Activated CD4-positive, alpha-beta T cell treated with anti-CD3 and anti-CD28 coated beads for 4 hours (primary cell): ENCODE measurements around the gene MAN1A2.

Experiments used
- DNase-seq, 2 donors: peaks; one replicate each; pipeline ENCODE4 v3.0.0-alpha.2; 2020

The MAN1A2 gene

DNA sequence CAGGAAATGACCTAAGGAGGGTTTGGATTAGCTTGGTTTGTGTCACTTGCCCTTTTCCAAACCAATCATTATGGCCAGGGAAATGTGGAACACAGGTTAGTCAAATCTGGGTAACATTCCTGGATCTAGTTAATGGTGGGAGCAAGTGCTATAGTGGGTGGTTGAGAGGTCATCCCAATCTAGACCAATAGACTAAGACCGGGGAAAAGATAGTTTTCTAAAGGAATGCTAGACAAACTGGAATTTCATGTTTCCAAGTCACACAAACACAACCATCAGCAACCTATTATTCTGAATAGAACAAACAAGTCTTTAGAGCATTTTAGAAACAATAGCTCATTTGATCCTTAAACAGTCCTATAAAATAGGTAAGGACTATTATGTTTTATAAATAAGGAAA is 4.3 kb upstream of the MAN1A2 start:
- no peak for DNase-seq

DNA sequence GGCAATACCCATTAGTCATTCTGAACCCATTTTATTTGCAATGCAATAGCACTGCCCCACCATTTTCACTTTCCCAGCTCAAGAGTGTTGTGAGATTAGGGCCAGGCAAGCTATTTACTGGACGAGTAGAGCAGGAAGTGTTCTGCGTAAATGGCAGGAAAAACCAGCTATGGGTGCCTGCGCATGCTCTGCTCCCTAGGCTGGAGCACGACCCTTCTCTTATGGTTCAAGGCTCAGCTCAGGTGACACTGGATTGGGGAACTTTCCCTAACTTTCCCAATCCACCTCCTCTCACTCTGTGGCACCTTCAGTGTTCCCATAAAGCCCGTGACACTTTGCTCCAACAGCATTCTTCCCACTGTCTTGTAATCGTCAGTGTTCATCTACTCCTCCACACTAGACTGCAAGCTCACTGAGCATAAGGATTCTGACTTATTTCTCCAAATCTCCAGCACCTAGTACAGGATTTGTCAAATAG is 3.6 kb upstream of the MAN1A2 start:
- no peak for DNase-seq

DNA sequence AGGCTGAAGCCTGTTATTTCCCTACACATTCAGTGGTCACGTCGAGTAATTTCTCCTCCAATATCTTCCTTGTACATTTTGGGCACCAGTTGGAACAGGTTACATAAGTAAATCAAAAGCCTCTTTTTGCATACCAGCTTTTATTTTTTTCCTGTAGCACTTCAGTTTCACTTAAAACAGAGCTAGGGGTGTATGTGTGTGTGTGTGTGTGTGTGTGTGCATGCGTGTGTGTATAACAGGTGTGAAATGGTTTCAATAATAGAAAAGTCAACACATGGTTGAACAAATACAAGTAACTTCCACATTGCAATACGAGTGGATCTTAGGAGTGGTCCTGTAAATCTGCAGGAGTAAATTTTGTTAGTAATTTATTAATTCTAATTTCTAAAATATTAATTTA is 3.0 kb upstream of the MAN1A2 start:
- DNase-seq = no peak

DNA sequence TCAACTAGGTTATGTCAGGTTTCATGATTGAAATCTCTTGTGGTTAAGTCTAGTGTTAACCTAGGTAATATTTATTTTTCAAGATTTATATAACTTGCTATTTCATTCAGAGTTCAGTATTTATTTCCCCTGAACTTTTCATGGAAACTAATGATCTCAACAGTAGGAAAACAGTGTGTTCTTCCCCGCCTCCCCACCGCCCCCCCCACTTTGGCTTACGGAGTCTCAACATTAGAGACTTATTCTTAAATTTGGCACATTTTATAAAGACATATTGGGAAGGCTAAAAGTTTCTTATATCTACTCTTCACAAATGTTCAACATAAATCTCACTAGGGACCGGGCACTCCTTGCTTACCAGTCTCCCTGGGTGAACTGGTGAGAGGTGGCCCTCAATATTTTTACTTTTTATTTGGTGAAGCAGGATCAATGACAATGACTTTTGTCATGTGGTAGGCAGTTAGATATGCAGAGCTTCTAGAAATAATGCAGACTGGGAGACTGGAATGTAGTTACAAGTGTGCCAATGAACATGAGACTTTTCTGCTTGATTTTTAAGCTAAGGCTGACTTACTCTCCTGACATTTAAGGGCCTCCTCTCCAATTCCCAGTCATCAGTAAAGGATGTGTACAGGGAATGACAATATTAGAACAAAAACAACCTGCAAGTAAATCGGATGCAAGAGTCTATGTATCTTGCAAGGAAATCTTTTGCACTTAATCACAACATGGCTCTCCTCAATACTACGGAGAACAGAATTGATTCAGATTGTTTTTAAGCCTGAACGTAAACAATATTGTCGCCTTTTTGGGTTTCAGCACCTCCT is 1.7 kb upstream of the MAN1A2 start:
- DNase-seq = no peak

DNA sequence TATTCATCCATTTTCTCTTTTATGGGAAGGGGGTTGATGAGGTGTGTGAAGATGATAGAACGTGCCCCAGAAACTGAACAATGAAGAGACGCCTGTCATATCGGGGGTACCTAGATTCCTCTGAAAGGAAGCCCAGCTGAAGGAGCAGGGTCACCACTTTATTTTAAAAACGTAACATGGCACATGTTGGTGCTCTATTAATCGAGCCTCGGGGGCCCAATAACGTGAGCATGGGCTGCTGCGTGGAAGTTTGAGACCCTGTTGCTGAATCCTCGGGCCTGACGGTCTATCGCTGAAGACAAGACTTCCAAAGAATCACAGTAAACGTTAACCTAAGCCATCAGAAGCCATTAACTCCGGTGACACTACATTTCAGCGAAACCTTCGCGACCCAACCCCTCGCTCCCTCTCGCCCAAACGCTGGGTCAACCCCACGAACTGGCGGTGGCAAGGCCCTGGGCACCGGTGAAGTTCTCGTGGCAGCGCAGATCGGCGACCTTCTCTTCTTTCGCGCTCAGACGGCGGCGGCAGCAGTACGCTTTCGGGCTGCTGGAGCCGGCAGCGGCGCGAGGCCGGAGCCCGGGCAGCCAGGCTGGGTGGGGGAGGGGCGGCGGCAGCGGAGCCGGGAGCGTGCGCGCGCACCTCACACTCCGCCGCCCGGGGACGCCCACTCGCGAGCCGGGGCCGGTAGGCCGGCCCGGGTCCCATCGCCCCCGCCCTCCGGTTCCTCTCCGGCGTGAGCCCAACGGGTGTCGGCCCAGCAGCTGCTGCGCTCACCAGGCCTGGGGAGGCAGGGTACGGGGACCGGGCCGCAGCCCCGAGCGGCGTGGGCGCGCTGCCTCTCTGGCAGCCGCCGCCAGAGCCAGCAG is 838 bp upstream of the MAN1A2 start:
- DNase-seq = peak; percentile 78 to 83

DNA sequence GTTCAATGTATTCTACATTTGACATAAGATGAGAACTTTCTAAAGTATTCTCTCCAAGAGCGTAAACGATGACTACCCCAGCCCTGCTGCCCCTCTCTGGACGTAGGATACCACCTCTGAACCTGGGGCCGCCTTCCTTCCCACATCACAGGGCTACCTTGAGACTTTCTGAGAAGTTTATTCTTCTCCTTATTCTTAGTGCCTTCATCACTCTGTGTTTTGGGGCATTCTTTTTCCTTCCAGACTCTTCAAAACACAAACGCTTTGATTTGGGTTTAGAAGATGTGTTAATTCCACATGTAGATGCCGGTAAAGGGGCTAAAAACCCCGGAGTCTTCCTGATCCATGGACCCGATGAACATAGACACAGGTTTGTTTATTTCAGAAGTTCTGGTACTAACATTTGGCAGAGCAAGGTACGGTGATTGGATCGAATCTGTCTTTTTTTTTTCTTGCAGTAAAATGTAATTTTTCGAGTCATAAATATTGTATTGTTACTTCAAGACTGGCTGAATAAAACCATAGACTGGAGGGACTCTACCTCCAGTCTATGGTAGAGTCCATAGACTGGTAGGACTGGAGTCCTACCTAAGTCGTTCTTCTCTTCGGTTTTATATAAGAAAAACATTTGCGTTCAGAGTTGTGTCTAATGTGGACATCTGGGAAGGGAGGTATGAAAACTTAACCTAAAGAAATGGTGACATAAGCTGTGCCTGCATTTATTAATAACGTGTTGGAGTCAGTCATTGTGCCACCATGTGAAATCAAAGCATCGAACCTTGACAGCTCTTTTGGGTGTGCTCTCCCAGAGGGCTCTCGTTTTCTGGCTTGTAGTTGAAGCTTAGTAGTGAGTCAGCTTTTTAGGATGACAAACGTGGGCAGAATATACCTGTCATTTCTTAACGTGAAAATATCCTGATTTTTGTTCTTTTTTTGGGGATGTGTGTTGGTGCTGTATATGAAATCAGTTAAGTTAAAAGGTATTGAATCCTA is 1.2 kb downstream of the MAN1A2 start:
- no peak for DNase-seq

DNA sequence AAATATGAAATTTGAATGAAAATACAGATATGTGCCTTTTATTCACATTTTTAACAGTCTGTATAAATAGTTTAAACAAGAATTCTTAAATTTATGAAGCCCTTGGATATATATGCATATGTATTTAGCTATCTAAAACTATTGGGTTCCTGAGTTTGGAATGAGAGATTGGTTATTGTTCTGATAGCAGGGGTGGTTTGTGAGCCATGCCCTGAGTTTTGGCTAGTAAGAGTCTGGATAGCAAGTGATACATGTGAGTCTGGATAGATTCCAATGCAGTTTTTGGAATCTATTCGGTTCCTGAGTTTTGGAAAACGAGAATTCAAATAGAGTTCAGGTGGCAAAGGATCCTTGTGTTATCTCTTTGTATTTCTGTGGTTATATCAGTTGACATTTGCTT is 2.8 kb downstream of the MAN1A2 start:
- DNase-seq = no peak

DNA sequence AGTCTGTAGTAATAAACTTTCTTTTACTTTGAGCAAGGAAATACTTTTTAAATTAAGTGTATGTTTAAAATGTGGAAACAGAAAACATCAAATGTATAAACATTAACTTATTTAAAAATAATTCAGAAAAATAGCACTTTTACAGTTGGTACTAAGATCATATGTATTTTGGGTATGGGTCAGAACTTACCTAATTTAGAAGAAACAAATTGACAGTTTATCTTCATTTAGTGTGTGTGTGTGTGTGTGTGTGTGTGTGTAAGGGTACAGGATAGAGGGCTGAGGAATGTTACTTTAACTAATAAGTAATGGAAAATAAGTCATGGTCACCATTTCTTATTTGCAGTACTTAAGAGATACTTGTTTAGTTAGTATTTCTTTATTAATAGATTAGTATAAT is 3.3 kb downstream of the MAN1A2 start:
- DNase-seq = no peak

DNA sequence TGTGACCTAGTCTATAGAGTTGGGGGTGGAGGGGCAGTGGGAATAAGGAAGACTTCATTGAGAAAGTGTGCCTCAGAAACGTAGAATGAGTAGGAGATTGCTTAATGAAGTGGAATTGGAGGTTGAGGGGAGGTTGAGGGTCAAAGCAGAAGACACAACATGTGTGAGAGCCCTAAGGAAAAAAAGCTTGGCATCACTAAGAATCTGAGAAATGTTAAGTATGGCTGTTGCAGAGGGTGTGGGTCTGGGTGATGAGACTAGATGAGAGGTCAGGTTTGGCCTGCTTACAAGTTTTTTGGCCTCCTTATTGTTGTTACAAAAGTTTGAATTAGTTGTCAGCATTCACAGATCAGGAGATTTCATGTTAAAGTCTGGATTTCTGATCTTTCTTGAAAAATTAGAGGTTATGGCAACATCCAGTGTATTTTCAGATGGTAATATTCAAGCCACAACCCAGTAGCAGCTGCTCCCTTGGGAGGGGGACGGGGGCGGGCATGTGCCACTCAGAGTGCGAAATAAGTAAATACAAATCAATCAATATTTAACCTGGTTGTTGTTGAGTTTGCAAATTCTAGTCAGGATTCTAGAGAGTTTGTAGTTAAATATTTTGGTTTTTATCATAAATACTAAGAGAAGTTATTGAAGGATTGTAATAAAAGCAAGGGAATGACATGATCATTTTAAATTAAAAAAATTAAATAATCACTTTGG is 4.3 kb downstream of the MAN1A2 start:
- no peak for DNase-seq

DNA sequence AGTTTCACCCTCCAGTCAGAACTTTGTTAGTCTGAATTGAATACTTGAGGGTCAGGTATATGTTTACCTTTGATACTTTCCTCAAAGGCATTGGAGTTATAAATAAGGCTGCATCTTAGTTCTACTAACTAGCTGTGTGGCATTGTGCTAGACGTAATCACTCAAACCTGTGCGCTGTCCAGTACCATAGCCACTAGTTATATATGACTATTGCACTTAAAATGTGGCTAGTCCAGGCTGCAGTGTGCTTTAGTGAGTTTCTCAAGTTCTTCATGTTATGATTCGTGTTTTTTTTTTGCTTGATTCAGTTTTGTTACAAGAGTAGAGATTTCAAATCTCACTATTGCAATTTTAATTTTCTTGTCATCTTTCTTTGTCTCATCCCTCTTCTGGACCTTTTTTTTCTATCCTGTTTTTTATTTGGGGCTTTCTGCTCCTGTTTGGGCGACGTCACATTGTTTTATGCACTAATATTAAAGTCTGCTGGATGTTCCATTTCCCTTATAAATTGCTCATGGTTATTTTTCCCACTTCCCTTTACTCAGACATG is 5.7 kb downstream of the MAN1A2 start:
- DNase-seq = no peak

DNA sequence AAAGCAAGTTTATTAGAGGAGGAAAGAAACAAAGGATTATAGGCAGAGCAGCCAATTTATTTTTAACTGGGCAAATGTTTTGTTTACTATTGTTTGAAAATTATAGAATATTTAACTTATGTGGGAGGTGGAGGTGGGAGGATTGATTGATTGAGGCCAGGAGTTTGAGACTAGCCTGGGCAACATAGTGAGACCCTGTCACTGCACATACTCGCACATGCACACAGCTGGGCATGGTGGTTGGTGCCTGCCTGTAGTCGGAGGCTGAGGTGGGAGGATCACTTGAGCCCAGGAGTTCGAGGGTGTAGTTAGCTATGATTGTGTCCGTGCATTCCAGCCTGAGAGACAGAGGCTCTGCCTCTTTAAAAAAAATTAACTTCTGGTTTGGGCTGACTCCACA is 6.7 kb downstream of the MAN1A2 start:
- no peak for DNase-seq

DNA sequence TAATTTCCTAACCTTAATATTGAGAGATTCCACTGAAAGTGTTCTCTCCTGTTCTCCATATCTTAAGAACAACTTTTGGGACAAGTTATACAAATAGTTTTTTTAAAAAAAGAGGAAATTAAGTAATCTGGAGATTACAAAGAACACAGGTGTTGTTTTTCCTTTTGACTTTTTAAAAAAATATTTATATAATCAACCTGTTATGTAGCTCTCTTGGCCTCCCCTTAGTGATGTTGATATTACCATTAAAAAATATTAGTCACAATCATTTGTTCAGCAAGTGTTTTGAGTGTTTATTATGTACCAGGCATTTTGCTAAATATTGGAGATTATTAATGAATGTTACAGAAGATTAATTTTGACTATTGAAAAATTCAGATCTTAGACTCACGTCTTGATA is 8.1 kb downstream of the MAN1A2 start:
- no peak for DNase-seq

DNA sequence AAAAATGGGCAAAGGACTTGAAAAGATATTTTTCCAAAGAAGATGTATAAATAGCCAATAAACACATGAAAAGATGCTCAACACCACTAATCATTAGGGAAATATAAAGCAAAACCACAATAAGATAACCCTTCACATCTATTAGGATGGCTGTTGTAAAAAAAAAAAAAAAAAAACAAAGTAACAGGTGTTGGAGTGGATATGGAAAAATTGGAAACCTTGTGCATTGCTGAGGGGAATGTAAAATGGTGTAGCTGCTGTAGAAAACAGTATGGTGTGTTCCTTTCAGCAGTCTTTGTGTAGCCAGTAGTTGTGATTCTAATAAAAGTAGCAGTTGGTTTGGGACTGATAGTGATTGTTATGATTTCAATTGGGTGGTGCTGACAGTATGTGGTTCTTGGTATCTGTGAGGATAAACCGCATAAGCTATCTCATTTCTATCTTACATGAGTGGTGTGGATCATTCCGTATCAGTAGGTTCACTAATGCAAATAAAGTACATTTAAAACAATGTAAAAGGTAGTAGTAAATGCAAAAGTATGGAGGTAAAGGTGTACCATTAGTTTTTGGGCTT is 19.9 kb downstream of the MAN1A2 start:
- no peak for DNase-seq

DNA sequence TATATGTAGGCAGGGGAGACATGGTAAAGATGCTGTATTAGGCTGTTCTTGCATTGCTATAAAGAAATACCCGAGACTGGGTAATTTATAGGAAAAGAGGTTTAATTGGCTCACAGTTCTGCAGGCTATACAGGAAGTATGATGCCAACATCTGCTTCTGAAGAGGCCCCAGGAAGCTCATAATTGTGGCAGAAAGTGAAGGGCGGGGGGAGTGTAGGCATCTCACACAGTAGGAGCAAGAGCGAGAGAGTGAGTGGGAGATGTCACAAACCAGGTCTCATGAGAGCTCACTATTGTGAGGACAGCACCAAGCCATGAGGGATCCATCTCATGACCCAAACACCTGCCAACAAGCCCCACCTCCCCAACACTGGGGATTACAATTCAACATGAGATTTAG is 21.1 kb downstream of the MAN1A2 start:
- no peak for DNase-seq

DNA sequence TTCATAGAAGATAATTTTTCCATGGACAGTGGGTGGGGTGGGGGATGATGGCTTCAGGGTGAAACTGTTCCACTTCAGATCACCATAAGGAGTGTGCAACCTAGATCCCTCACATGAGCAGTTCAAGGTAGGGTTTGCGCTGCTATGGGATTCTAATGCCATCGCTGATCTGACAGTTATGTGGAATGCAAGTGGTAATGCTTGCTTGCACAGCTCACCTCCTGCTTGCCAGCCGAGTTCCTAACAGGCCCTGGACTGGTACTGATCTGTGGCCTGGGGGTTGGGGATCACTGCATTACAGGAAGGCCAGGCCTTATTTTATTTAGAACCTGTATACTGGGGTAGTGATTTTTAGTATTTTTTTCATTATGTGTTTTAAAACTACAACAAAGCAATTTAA is 22.0 kb downstream of the MAN1A2 start:
- no peak for DNase-seq

DNA sequence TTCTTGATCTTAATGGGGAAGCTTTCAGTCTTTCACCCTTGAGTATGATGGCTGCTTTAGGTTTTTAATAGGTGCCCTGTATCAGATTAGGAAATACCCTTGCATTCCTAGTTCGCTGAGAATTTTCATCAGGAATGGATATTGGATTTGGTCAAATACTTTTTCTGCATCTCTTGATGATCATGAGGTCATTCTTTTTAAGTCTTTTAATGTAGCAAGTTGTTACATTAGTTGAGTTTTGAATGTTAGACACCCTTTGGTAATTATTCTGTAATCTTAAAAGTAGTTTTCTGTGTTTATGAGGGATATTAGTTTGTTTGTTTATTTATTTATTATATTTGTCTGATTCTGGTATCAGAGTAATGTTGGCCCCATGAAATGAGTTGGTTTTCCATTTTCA is 22.5 kb downstream of the MAN1A2 start:
- DNase-seq = no peak

DNA sequence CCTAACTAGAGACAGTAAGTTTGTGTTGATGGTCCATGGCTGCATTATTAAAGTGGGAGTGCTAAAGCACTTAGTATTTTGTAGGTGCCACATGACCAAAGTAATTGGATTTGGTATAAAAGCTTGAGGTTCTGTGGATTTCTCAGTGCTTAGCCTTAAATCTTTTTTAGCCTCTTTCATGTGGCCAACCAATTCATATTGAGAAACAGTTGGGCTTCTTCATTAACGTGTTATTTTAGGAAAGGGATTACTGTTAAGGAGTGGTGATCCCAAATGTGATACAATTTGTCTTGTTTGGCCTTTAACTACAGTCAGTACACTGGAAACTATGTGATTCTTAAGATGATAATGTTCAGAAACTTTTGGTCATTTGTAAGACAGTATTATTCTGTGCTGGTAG is 25.5 kb downstream of the MAN1A2 start:
- no peak for DNase-seq

DNA sequence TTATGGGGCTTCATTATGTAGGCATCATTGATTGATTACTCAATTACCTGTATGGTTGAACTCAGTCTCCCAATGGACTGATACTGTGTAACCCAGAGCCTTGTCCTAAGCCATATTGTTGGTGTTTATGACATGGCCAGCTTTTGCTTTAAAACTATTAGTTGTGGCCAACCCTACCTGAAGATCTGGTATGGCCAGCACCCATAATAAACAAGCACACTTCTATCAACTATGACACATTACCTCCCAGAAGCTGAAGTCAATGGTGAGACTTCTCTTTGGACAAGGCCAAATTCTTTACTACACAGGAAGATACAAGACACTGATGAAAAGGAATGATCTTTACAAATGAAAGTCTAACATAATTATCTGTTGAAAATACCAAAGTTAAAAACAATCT is 28.8 kb downstream of the MAN1A2 start:
- DNase-seq = no peak

DNA sequence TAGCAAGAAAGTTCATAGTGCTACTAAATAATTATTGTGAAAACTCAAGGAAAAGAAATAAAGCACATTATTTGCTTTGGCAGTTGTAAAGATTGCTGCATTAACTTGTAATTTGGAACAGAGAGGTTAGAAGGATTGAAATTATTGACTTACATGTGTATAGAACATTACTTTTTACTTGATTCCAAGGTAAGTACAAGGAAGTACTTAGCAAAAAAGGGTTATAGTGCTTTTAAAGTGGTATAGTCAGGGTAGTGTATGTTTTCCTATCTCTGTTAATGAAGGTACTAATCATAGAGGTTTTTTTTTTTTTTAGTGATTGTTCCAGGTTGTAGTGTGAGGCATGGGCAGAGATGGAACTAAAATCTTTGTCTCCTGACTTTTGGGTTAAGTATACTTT is 29.4 kb downstream of the MAN1A2 start:
- no peak for DNase-seq

DNA sequence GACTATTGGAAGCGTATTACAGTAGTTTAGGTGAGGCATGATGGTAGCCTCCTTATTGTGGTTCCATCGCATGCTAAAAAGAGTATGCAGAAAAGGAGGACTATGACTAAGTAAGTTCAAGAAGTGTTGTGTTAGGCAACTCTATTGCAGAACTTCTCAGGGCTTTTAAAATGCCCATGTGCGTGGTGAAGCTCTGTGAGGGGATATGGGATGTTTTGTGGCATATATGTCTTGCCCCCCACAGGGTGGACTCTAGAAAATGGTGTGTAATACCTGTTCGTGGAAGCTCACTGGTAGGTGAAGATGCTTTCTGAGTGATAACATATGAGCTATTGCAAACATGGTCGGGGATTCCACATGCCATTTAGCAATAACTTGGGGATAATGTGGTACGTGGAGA is 31.7 kb downstream of the MAN1A2 start:
- no peak for DNase-seq

DNA sequence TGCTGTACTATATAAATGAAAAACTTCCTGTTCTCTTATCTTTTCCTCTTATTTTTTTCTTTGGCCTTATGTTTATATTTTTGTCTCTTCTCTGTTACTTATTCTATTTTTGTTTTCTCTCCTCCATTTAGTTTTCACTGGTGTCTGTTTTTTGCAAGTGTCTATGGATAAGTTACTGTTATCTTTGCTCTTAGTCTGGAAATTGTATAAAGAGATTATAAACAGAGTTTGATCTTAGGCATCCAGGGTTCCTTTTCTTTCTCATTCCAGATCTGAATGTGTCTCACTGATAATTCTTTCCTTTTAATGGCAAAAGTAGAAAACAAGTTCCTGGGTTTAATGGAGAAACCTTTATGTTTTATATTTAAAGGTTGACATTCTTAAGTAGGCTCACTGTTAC is 34.5 kb downstream of the MAN1A2 start:
- DNase-seq = no peak

DNA sequence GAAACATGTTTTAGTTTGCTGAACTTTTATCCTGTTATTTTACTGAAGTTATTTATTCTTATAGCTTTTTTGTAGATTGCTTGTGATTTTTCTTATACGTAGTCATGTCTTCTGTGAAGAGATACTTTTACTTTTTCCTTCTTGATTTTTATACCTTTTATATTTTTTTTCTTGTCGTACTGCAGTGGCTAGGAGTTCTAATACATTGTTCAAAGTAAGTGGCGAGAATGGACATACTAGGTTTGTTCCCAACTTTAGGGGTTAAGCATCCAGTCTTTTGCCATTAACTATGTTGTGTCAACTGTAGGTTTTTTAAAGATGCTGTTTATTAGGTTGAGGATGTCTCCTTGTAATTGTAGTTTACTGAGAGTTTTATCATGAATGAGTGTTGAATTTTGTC is 36.3 kb downstream of the MAN1A2 start:
- no peak for DNase-seq
